ENCODE data around the gene EOGT.

DNA sequence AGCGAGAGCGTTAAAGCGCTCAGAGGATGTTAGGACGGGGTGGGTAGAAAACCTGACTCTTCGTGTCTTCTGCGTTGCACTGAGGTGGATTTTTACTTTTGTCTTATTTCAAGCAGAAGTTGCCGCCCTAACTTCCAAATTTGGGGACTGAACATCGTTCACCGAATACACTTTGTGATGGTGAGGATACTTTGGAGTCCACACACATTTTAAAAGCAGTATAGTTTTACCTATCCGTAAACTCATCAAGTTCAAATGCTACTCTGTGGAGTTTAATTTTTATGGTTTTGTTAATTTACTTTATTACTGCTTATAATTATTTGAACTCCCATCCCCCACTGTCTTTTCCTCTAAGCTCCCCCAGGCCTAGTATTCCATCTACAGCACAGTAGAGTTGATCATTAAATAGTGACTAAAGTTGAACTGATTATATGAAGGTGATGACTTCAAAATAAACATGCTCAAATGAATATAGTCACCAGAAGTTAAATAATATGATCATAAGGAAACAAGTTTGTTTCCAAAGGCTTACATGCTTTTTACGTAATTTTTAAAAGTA is 617 bp upstream of the EOGT start:
- TF ChIP-seq NFYB (IDR thresholded peaks at IDR 0.05; ENCODE audit: insufficient read depth, low read depth, low read length) (no peak), ETV6 (conservative IDR thresholded peaks at IDR 0.05 in 1 of 2, IDR thresholded peaks at IDR 0.05 in 1 of 2; ENCODE audit: borderline replicate concordance in 1 of 2, low read depth in 1 of 2) (0 out of 4 replicates have a peak, but pooled peaks of 1 of the 2 experiments have one; percentile 1), ESRRA (IDR thresholded peaks at IDR 0.05; ENCODE audit: low read length) (no peak), ZNF217 (IDR thresholded peaks at IDR 0.05) (no peak), RBBP5 (conservative IDR thresholded peaks at IDR 0.05) (no peak), POLR2AphosphoS2 (IDR thresholded peaks at IDR 0.05; ENCODE audit: low read depth, low read length) (no peak), SIN3A (IDR thresholded peaks at IDR 0.05; ENCODE audit: low read depth, low read length) (no peak), ZSCAN29 (IDR thresholded peaks at IDR 0.05) (no peak), EZH2 (IDR thresholded peaks at IDR 0.05; ENCODE audit: borderline replicate concordance, control insufficient read depth, low read depth, low read length) (no peak), PAX8 (IDR thresholded peaks at IDR 0.05) (no peak)
- TF ChIP-seq, protein P1, sequence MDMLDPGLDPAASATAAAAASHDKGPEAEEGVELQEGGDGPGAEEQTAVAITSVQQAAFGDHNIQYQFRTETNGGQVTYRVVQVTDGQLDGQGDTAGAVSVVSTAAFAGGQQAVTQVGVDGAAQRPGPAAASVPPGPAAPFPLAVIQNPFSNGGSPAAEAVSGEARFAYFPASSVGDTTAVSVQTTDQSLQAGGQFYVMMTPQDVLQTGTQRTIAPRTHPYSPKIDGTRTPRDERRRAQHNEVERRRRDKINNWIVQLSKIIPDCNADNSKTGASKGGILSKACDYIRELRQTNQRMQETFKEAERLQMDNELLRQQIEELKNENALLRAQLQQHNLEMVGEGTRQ (IDR thresholded peaks at IDR 0.05; ENCODE audit: borderline replicate concordance, low read depth, low read length), result no peak
- TF ChIP-seq, protein P2, sequence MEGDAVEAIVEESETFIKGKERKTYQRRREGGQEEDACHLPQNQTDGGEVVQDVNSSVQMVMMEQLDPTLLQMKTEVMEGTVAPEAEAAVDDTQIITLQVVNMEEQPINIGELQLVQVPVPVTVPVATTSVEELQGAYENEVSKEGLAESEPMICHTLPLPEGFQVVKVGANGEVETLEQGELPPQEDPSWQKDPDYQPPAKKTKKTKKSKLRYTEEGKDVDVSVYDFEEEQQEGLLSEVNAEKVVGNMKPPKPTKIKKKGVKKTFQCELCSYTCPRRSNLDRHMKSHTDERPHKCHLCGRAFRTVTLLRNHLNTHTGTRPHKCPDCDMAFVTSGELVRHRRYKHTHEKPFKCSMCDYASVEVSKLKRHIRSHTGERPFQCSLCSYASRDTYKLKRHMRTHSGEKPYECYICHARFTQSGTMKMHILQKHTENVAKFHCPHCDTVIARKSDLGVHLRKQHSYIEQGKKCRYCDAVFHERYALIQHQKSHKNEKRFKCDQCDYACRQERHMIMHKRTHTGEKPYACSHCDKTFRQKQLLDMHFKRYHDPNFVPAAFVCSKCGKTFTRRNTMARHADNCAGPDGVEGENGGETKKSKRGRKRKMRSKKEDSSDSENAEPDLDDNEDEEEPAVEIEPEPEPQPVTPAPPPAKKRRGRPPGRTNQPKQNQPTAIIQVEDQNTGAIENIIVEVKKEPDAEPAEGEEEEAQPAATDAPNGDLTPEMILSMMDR (IDR thresholded peaks at IDR 0.05 in 2 of 3, conservative IDR thresholded peaks at IDR 0.05 in 1 of 3; ENCODE audit: control insufficient read depth in 2 of 3, extremely low read depth in 1 of 3, insufficient read depth in 1 of 3, low read depth in 3 of 3, low read length in 3 of 3), result no peak
- TF ChIP-seq, protein P3, sequence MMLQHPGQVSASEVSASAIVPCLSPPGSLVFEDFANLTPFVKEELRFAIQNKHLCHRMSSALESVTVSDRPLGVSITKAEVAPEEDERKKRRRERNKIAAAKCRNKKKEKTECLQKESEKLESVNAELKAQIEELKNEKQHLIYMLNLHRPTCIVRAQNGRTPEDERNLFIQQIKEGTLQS (IDR thresholded peaks at IDR 0.05; ENCODE audit: borderline replicate concordance, extremely low read depth, low read depth, low read length), result no peak

All from GM12878 (cell line).